HG02981 (cell line): ENCODE measurements around the gene FAM83C.

Experiments
- ATAC-seq: cut with Tn5 transposase; IDR thresholded peaks from one replicate; pipeline ENCODE4 v1.9.1; 2021; ENCODE audit warnings: mild to moderate bottlenecking, moderate library complexity; ENCODE audit not compliant: unreplicated experiment

FAM83C gene

DNA sequence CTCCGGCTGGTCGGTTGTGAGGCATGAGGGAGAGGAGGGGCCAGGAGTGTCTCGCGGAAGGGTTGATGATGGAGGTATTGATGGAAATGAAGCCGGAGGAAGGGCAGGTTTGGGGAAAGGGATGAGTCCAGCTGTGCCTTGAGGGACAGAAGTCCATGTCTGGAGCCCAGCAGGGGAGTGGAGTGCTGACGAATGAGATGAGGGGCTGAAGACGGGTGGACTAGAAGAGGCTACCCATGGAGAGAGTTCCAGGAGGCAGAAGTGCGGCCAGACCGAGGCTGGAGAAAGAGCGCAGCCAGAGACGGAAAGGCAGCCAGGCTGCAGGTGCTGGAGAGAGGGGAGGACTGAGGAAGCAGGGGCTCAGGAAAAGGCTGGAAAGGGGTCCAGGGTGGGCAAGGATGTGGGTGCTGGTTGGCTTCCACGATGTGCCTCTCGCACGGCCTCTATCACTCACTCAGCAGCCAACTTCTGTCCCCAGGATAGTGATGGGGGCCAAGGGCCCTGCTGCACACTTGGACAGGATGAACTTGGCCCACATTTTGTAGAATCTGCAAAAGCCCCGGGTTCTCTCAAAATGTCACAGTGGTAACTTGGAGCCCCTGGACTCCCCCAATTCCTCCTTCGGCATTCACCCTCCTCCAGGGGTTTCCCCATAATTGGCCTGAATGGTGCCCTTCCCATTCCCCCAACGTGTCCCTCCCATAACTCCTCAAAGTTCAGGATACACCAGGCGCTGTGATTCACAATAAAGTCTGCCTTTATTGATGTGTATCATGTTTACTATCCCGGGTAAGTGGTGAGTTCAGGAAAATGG is 7.0 kb downstream of the FAM83C start:
- ATAC-seq: no peak

DNA sequence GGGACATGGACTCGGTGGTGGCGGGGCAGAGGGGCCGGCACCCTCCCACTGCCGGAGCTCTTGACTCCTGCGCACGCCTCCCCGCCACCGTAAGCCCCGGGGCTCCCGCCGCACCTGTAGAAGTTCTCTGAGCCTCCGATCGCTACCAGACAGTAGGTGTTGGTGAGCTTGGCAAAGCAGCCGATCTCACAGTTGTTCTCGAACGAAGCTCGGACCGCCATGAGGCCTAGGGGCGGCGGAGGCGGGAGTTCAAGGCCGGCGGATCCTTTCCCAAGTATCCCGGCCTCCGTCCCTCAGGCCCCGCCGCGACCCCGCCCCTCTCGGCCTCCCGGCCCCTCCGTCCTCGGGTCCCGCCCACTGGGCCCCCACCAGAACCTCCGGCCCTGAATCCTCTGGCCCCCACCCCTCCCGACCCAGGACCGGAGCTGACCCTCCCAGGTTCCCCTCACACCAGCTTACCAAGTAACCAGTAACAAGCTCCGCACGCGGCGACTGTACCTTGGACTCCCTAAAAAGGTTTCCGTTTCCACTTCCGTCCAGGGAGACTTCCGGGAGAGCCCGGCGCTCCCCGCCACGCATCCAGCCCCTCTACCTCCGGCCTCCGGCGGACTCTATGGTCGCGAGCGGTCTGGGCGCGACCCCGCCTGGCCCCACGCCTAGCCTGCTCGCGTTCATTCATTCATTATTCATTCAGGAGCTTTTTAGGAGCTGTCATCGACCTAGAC is 7.8 kb downstream of the FAM83C start, which contains the start of gene EIF6:
EIF6 (minus strand) TSS at position 506 of the 725 bp plus-strand sequence; CDS start at position 221, 285 bp downstream.
- peak; percentile 80 for ATAC-seq

DNA sequence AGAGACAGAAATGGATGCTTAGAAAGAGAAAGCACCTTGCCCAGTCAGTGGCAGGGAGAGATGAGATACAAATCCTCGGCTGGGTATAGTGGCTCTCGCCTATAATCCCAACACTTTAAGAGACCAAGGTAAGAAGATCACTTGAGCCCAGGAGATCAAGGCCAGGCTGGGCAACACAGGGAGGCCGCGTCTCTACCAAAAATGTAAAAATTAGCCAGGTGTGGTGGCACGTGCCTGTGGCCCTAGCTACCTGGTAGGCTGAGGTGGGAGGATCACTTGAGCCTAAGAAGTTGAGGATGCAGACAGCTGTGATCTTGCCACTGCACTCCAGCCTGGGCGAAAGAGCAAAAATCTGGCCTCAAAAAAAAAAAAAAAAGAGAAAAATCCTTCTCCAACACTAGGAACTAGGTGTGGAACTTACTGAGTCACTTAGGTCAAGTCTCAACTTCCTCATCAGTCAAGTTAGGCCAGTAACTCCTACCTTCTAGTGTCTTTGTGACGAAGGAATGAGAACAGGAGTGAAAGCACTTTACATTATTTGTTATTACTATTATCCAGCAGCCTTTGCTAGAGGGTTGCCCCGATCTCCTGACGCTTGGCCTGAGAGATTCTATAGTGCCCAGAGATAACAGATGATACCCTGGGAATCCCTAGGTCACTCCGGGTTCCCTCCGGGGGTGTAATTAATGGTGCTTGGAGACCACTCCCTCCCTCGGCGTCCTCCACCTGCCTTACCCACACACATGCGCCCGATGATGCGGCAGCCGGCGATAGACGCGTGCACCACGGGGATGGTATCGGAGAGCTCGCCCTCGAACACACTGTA is 8.6 kb downstream of the FAM83C start:
- ATAC-seq: no peak

DNA sequence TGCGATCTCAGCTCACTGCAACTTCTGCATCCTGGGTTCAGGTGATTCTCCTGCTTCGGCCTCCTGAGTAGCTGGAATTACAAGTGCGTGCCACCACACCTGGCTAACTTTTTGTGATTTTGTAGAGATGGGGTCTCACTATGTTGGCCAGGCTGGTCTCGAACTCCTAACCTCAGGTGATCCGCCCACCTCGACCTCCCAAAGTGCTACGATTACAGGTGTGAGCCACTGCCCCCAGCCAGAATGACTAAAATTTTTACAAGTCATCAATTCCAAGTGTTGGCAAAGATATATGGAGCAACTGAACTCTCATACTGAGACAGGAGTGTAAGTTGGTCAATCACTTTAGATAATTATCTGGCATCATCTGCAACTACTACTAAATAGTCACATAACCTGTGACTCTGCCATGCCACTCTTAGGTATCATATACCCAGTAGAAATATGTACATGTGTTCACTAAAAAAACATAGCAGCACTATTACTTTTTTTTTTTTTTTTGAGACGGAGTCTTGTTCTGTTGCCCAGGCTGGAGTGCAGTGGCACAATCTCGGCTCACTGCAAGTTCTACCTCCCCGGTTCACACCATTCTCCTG is 10.6 kb downstream of the FAM83C start:
- no peak for ATAC-seq

DNA sequence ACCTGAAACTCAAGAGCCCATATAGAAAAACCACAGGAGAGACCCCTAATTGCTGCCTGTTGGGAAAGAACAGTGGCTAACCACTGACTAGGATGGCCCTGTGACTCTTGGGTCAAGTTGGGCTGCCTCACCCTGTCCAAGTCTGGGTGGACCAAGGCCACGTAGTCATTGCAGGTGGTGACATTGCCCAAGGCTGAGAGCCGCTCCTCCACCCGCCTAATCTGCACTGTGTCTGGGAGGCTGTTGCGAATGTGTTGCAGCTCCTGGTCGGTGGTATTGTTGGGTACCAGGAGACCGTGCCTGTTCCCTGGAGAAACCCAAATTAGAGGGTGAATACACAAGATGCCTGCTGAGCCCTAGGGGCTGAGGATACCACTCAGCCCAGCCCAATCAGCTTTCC is 11.7 kb downstream of the FAM83C start:
- no peak for ATAC-seq

DNA sequence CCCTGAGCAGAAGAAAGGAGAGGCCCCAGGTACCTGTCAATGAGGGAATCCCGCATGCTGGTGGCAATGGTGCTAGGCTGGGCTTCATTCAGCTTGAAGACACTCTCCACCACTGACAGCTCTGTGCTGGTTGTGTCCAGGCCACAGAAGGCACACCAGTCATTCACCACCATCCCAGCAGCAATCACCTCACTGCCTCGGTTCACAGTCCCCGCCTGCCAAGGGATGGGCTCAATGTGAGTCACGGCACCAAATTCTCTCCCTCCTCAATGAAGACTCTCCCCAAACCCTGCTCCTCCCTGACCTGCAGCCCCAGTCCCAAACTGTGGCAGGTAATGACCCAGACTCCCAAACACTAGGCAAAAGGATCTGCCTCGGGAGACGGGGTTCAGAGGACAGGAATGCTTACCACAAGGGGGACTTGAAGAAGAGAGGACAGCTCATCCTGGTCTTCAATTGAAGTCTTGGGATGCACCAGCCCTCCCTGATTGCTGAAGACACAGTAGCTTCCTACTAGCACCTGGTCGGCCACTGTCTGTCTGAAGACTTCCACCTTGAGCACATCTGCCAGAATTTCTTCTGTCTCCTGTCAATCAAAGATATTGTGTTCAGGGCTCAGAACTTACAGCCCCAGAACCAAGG is 12.6 kb downstream of the FAM83C start:
- no peak for ATAC-seq

DNA sequence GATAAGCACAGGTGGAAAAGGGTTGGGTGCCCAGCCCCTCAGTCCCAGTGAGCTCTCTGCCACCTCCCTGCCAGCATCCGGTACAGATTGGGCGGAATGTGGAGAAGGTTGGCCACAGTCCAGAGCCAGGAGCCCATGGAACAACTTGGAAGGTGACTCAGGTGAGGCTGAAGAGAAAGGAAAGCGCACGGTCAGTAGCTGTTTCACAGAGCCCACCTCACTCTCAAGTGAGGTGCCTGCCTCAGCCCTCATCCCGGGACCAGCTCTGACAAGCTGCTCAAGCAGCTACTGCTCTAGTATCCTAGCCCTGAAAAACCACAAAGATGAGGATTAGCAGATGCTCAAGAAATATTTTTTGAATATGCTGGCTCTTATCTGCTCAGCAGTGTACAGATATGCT is 13.2 kb downstream of the FAM83C start:
- no peak for ATAC-seq

DNA sequence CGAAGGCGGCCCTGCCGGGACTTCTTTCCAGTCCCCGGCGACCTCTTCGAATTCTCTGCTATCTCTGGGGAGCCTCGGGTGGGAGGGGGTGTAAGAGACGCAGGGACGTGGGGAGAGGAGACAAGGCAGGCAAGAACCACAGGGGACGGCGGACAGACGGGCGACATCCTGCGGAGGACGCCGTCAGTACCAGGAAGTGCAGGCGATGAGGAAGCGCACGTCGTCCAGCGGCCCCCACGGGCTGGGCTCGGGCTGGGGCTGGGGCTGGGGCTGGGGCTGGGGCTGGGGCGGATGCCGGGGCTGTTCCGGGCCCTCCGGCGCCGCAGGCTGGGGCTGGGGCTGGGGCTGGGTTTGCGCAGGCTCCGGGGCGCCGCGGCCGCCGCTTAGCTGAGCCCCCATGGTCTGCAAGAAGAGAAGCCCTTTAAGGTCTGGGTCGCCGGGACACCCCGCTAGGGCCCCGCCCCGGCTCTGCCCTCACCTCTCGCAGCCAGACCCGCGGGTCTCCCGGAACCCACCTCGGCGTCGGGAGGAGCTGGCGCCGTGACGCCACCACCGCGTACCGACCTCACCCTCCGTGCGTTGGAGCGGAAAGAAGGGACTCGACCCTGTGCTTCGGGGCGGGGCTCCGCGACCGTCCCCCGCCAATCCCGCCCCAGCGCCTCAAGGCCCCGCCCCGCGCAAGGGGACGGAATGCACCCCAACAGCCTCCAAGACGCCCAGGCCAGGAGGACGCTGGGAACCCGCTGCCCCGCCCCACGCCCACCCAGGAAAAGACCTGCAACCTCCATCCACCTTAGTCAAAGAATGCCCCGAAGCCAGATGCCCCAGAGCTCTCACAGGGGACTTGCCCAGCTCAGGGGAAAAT is 14.5 kb downstream of the FAM83C start, which contains the start of gene MMP24OS:
MMP24OS (minus strand) TSS at position 592 of the 865 bp plus-strand sequence; CDS start at position 399, 193 bp downstream.
- ATAC-seq: peak; percentile 76

DNA sequence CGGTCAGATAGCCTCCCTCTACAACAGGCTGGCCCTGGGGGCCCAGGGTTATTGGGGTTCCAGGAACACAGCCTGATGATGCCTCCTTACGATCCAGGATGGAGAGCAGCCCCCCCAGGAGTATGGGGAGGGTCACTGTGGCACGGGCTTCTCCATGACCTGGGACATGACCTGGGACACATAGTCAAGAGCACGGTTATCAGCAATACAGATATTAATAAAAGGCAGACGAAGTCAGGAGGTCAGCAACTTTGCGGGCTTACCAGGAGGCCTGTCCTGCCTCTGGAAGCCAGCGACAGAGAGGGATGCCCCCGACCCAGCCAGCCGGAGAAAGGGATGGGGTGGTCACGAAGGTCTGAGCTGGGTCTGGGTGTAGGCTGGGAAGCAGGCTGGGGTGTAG is 15.1 kb downstream of the FAM83C start:
- no peak for ATAC-seq

DNA sequence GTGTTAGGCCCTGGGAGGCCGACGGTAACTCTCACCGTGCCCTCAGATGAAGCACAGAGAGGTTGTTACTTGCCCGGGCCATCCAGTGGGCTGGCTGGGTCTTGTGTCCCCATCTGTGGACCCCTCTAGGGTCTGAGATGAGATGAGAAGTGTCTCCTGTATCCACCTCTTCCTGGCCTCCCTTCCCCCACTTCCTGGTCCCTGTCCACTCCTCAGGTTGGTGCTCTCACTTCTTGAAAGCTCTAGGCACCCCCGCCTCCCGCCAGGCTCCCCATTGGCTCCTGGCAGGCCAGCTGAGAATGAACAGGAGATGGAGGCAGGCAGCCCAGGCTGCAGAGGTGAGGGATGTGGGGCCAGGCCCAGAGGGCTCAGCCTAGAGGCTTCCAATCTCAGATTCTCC is 15.8 kb downstream of the FAM83C start:
- ATAC-seq: no peak

DNA sequence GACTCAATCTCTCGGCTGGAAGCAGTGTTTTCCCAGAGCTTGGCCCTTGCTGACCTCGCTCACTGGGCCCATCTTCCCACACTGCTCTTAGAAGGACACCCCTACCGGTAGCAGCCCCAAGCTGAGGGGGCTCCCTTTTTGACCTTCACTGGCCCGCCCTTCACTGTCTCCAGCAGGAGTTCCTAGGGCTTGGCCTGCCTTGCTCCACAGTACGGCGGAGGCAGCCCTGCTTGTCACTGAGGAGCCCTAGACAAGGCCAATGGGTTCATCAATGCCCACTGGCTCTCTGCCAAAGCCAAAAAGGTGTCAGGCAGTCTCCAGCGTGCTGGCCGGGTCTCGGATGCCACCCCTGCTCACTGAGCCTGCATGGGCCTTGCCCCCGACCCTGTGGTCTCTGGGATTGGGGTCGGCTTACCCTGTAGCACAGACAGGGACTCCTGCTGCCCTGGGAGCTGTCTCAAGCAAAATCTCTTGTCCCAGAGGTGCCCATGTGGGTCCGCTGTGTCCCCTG is 16.4 kb downstream of the FAM83C start:
- no peak for ATAC-seq

DNA sequence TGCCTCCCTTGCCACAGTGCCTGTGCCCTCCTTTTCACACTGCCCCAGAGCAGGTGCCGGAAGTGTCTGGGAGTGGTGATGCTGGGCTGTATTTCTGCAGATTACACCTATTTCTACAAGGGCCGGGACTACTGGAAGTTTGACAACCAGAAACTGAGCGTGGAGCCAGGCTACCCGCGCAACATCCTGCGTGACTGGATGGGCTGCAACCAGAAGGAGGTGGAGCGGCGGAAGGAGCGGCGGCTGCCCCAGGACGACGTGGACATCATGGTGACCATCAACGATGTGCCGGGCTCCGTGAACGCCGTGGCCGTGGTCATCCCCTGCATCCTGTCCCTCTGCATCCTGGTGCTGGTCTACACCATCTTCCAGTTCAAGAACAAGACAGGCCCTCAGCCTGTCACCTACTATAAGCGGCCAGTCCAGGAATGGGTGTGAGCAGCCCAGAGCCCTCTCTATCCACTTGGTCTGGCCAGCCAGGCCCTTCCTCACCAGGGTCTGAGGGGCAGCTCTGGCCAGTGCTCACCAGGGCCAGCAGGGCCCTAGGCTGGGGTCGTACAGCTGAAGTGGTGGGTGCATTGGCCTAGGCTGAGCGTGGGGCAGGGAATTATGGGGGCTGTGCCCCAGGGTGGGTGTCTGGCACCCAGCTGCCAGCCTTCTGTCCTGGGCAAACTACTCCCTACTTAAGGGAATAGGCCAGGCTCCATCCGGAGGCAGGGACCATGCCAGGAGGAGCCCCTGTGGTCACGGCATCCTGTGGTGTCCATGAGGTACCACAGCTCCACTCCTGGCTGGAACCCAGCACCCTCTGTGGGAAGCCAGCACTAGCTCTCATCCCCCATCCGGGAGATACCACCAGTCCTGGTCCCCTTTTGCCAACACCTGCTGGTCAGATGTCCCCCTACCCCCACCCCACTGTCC is 17.8 kb downstream of the FAM83C start:
- no peak for ATAC-seq

DNA sequence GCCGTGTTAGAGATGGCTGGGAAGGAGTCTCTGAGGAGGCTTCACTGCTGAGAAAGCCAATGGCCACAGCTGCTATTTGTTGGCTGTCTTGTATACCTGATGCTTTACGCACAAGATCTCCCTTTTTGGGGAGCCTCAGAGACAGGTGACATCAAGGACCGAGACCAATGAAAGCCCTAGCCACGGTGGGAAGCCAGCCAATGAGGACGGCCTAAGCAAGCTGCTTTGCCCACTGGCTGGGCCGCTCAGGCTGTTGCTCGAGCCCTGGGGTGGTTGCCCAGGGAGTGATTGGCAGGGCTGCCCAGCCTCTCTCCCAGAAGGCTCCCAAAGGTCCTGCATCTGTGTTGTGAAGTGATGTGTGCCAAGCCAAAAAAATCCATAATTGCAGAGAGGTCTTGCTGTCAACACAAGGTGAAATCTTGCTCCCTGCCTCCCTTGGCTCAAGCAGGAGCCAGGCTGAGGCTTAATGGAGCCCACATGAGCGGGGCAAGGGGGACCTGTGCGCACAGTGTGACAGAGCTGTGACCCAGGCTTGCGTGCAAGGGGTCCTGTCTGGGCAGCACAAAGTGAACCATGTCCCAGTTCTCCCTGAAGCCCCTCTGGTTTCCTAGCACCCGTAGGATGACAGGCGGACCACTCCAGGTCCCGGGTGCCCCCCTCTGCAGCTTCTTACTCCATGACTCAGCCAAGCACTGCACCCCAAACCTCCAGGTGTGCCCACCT is 18.6 kb downstream of the FAM83C start:
- no peak for ATAC-seq

DNA sequence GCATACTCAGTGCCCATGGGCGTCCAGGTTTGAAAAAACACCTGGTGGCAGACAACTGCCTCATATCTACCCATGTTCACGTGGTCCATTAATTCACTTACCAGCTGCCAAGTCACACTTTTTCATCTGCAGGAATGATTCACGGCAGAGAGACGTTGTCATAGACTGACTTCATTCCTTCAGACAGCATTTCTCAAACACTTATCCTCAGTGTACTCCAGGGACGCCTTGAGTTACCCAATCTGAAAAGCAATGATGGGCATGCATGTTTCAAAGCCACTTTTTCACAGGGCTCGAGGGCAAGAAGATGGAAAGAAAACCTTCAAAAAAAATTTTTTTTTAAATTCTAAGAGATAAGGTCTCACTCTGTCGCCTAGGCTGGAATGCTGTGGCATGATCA is 20.3 kb downstream of the FAM83C start:
- no peak for ATAC-seq

DNA sequence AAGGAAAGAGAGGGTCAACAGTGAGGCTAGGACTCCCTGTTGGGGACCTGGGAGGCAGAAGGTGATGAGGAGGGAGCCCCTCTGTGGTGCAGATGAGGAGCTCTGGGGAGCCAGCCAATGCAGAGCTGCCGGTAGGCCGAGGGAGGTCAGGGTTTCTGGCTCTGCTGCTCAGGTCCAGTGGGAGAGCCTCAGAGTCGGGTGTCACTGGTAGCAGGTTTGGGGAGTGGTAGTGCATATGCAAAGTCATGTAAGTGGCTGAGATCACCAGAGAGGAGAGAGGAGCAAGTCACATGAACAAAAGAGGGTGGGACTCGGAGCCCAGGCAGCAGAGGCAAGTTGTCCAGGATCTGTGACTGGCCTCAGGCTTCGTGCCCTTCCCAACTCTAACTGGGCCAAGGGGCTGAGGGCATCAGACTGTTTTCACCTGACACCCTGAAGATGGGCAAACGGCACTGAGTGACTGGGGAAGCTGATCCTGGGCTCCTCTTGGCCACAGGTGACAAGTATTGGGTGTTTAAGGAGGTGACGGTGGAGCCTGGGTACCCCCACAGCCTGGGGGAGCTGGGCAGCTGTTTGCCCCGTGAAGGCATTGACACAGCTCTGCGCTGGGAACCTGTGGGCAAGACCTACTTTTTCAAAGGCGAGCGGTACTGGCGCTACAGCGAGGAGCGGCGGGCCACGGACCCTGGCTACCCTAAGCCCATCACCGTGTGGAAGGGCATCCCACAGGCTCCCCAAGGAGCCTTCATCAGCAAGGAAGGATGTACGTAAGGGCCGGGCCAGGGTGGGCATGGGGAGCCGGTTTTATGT is 20.9 kb downstream of the FAM83C start:
- ATAC-seq: no peak

DNA sequence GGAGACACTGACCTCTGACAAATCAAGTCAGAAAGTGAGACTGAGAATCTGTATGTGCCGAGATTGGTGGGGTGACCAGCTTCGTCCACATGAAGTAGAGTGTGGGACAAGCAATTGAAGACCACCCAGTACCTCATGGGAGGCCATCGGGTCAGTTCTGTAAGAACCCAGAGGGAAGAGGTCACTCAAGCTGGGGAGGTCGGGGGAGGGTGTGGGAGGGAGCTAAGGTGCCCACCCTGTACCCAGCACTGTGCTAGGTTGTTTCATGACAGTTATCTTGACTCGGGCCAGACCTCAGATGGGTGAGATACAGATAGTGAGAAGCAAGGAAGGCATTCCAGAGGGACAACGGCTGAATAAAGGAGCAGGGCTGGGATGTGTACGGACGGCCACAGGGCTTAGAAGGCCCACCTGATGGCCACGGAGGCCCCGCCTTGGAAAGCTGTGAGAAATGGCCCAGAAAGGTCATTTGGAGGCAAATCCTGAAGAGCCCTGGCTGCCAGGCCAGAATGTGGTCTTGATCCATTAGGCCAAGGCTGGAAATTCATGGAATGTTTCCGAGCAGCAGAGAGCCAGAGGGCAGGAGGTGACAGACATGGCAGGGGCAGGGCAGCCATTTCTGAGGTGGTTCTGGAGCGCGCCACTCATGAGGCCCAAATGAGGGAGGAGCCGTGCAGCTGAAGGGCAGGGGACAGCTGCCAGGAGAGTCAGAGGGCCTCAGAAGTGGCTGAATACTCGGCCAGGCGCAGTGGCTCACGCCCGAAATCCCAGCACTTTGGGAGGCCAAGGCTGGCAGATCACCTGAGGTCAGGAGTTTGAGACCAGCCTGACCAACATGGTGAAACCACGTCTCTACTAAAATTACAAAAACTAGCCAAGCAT is 22.0 kb downstream of the FAM83C start:
- no peak for ATAC-seq
